ENCODE data around the gene RASGRF2.

DNA sequence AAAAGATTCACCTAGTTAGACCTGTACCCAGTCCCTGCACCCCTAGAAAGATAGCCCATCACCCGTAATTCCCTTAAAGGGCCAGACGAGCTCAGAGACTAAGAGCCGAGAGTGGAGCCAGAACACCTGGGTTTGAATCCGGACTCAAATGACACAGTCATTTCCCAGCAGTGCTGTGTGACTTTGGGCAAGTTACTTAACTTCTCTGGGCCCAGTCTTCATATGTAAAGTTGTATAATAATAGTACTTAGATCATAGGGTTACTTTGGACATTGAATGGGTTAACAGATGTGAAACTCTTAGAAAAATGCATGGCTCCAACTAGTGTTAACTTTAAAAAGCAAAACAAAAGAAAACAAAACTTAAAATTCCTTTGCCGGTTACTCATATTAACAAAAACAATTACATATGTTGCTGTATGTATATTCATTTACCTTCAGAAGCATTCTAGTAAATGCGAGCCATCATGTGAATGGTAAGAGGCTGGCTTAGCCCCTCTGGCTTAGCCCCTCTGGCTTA is 40.4 kb upstream of the RASGRF2 start:
- TF ChIP-seq, protein P1, sequence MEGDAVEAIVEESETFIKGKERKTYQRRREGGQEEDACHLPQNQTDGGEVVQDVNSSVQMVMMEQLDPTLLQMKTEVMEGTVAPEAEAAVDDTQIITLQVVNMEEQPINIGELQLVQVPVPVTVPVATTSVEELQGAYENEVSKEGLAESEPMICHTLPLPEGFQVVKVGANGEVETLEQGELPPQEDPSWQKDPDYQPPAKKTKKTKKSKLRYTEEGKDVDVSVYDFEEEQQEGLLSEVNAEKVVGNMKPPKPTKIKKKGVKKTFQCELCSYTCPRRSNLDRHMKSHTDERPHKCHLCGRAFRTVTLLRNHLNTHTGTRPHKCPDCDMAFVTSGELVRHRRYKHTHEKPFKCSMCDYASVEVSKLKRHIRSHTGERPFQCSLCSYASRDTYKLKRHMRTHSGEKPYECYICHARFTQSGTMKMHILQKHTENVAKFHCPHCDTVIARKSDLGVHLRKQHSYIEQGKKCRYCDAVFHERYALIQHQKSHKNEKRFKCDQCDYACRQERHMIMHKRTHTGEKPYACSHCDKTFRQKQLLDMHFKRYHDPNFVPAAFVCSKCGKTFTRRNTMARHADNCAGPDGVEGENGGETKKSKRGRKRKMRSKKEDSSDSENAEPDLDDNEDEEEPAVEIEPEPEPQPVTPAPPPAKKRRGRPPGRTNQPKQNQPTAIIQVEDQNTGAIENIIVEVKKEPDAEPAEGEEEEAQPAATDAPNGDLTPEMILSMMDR (IDR thresholded peaks at IDR 0.05) = no peak
- no peak for TF ChIP-seq ZFX (IDR thresholded peaks at IDR 0.05; ENCODE audit: borderline replicate concordance)
